Measurements from ENCODE around the gene GNPDA2. TPM values are rescaled to one million over a fixed set of nuclear protein-coding genes. Genes with fewer than 3 reads are reported as not detected.
"Not testable (repeated sequence)": the region's sequence is repeated elsewhere in the genome, so short reads cannot be mapped to it uniquely, and the experiment has no call there.

The GNPDA2 gene
- total and polyA plus RNA-seq, 4 donors, result 13.5 to 28.1 (median 18.9) TPM

DNA sequence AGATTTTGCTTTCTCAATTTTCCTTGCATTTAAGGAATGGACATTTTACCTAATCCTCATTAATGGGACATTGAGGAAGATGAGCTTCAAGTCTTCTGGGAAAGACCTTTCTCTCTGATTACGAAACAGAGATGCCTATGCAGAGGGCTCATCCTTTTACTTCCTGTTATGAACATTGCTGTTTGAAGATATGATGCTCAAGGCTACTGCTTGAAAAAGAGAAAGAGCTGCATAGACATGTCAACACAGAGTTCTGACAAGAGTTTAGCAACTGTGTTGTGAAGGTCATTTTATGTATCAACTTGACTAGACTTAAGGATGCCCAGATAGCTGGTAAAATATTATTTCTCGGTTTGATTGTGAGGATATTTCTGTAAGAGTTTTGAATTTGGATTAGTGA lies 13.8 kb upstream of the GNPDA2 start:
- Histone ChIP-seq H3K27ac (ENCODE audit: low read depth in 1 of 2, low read length in 2 of 2) (no peak overlapping the region), H3K36me3 (ENCODE audit: control insufficient read depth in 1 of 2, insufficient read depth in 2 of 2, low read length in 1 of 2) (no peaks in the 10 kb centered on the region), H3K27me3 (ENCODE audit: control insufficient read depth in 1 of 2, insufficient read depth in 2 of 2, low read length in 1 of 2) (no peaks in the 10 kb centered on the region), H3K4me3 (ENCODE audit: low read length in 2 of 2) (no peak overlapping the region), H3K9me3 (ENCODE audit: control insufficient read depth, low read length) (no peaks in the 10 kb centered on the region), H3K4me1 (ENCODE audit: control insufficient read depth in 1 of 2, insufficient read depth in 2 of 2, low read length in 2 of 2) (no peaks in the 10 kb centered on the region)
- WGBS, 2 donors, result 81 to 89% methylated on average over 2 of the region's 2 CpGs
- intact Hi-C loops (cut with DNase I), result no loop called here
- DNase-seq, result no peak
- no peak for ATAC-seq (ENCODE audit: low FRiP score)

DNA sequence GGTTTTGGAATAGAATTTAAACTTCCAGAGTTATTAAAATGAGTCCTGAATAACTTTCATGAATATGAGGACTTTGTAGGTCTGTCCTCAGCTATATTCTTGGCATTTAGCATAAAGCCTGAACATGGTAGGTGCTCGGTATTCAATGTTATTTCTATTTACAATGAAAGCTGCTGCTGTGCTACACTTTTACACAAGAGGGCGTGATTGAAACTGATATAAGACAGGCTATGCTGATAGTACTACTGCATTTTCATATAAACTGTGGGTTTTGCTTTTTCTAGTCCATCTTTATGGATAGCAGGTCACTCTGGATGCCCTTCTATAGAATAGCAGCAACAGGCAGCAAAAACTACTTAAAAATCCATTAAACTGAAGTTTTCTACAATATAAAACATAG lies 12.3 kb upstream of the GNPDA2 start:
- no peak overlapping the region for H3K27ac ChIP-seq (ENCODE audit: low read depth in 1 of 2, low read length in 2 of 2)
- no peak overlapping the region for H3K4me3 ChIP-seq (ENCODE audit: low read length in 2 of 2)
- DNase-seq, result no peak
- no peaks in the 10 kb centered on the region for H3K27me3 ChIP-seq (ENCODE audit: control insufficient read depth in 1 of 2, insufficient read depth in 2 of 2, low read length in 1 of 2)
- WGBS, 2 donors, result 54 to 64% methylated on average over 2 of the region's 2 CpGs
- no peaks in the 10 kb centered on the region for H3K4me1 ChIP-seq (ENCODE audit: control insufficient read depth in 1 of 2, insufficient read depth in 2 of 2, low read length in 2 of 2)
- ATAC-seq (ENCODE audit: low FRiP score), result no peak
- H3K9me3 ChIP-seq (ENCODE audit: control insufficient read depth, low read length), result no peaks in the 10 kb centered on the region
- intact Hi-C loops (cut with DNase I), result no loop called here
- no peaks in the 10 kb centered on the region for H3K36me3 ChIP-seq (ENCODE audit: control insufficient read depth in 1 of 2, insufficient read depth in 2 of 2, low read length in 1 of 2)

DNA sequence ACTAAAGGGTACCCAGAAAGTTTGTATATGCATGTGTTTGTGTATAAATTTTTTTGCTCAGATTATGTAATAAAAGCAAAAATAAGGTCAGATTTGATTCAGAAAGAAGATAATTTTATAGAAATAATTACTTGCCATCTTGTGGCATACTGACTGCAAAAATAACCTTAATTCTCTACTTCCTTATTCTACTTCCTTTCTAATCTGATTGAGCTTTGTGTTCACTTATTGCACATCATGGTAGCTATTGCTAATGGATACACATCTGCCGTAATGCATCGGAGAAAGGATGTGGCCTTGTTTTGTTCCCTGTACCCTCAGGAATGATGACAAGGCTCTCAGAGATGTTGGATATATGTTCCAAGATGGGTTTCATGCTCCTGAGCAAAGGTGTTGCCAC lies 10.5 kb upstream of the GNPDA2 start:
- no peak overlapping the region for H3K4me3 ChIP-seq (ENCODE audit: low read length in 2 of 2)
- H3K27me3 ChIP-seq (ENCODE audit: control insufficient read depth in 1 of 2, insufficient read depth in 2 of 2, low read length in 1 of 2), result no peaks in the 10 kb centered on the region
- DNase-seq, result no peak
- H3K36me3 ChIP-seq (ENCODE audit: control insufficient read depth in 1 of 2, insufficient read depth in 2 of 2, low read length in 1 of 2), result no peaks in the 10 kb centered on the region
- H3K9me3 ChIP-seq (ENCODE audit: control insufficient read depth, low read length), result no peaks in the 10 kb centered on the region
- intact Hi-C loops (cut with DNase I), result no loop called here
- ATAC-seq (ENCODE audit: low FRiP score), result no peak
- H3K27ac ChIP-seq (ENCODE audit: low read depth in 1 of 2, low read length in 2 of 2), result no peak overlapping the region
- H3K4me1 ChIP-seq (ENCODE audit: control insufficient read depth in 1 of 2, insufficient read depth in 2 of 2, low read length in 2 of 2), result no peaks in the 10 kb centered on the region
- WGBS, 2 donors, result 95 to 97% methylated on average over 2 of the region's 2 CpGs

DNA sequence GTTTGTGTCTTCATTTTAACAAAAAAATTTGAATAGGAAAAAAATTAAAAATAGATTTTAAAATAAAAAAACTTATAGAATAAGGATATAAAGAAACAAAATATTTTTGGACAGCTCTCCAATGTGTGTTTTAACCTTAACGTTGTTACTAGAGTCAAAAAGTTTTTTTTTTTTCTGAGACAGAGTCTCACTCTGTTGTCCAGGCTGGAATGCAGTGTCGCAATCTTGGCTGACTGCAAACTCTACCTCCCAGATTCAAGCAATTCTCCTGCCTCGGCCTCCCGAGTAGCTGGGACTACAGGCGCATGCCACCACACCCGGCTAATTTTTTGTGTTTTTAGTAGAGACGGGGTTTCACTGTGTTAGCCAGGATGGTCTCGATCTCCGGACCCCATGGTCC lies 2.3 kb upstream of the GNPDA2 start:
- DNase-seq; H3K4me1 ChIP-seq (ENCODE audit: control insufficient read depth in 1 of 2, insufficient read depth in 2 of 2, low read length in 2 of 2); ATAC-seq (ENCODE audit: low FRiP score); H3K27me3 ChIP-seq (ENCODE audit: control insufficient read depth in 1 of 2, insufficient read depth in 2 of 2, low read length in 1 of 2); H3K9me3 ChIP-seq (ENCODE audit: control insufficient read depth, low read length); H3K36me3 ChIP-seq (ENCODE audit: control insufficient read depth in 1 of 2, insufficient read depth in 2 of 2, low read length in 1 of 2); H3K27ac ChIP-seq (ENCODE audit: low read depth in 1 of 2, low read length in 2 of 2); H3K4me3 ChIP-seq (ENCODE audit: low read length in 2 of 2): not testable (repeated sequence)
- WGBS, 2 donors, result 91 to 97% methylated on average over 9 of the region's 9 CpGs
- intact Hi-C loops (cut with DNase I), result loop anchor here in 1 of 2 donors (5.0 kb wide), 1 partner anchor 51 kb away; the partner anchor contains the start of gene GUF1

- intact Hi-C loops (cut with DNase I), result loop anchor here in 1 of 2 donors (5.0 kb wide), 1 partner anchor 50 kb away; the partner anchor contains the start of gene GUF1
- no peaks in the 10 kb centered on the region for H3K4me1 ChIP-seq (ENCODE audit: control insufficient read depth in 1 of 2, insufficient read depth in 2 of 2, low read length in 2 of 2)
- no peaks in the 10 kb centered on the region for H3K36me3 ChIP-seq (ENCODE audit: control insufficient read depth in 1 of 2, insufficient read depth in 2 of 2, low read length in 1 of 2)
- ATAC-seq (ENCODE audit: low FRiP score) (no peak), DNase-seq (no peak)
- no peaks in the 10 kb centered on the region for H3K27me3 ChIP-seq (ENCODE audit: control insufficient read depth in 1 of 2, insufficient read depth in 2 of 2, low read length in 1 of 2)
- H3K4me3 ChIP-seq (ENCODE audit: low read length in 2 of 2), result peak overlapping the region in 1 of 2 donors; percentile 69
- no peak overlapping the region for H3K27ac ChIP-seq (ENCODE audit: low read depth in 1 of 2, low read length in 2 of 2)
- no peaks in the 10 kb centered on the region for H3K9me3 ChIP-seq (ENCODE audit: control insufficient read depth, low read length)
- 76 to 77% methylated on average over 6 of the region's 6 CpGs for WGBS, 2 donors
Observed at GRCh38 chr4:44727471-44727870, 1.1 kb upstream of the GNPDA2 start.

GRCh38 chr4:44725726-44726037 lies 674 bp downstream of the GNPDA2 start:
- H3K4me3 ChIP-seq (ENCODE audit: low read length in 2 of 2), result peak overlapping the region; percentile 19 to 69
- no peaks in the 10 kb centered on the region for H3K27me3 ChIP-seq (ENCODE audit: control insufficient read depth in 1 of 2, insufficient read depth in 2 of 2, low read length in 1 of 2)
- peak overlapping the region in 1 of 2 donors; percentile 8 for H3K27ac ChIP-seq (ENCODE audit: low read depth in 1 of 2, low read length in 2 of 2)
- ATAC-seq (ENCODE audit: low FRiP score) (peak; percentile 65), DNase-seq (no peak)
- intact Hi-C loops (cut with DNase I), result loop anchor here in 1 of 2 donors (5.0 kb wide), 1 partner anchor 48 kb away; the partner anchor contains the start of gene GUF1
- WGBS, 2 donors, result 0 to 1% methylated on average over 9 of the region's 9 CpGs
- H3K9me3 ChIP-seq (ENCODE audit: control insufficient read depth, low read length), result no peaks in the 10 kb centered on the region
- H3K4me1 ChIP-seq (ENCODE audit: control insufficient read depth in 1 of 2, insufficient read depth in 2 of 2, low read length in 2 of 2), result no peaks in the 10 kb centered on the region
- H3K36me3 ChIP-seq (ENCODE audit: control insufficient read depth in 1 of 2, insufficient read depth in 2 of 2, low read length in 1 of 2), result no peaks in the 10 kb centered on the region

DNA sequence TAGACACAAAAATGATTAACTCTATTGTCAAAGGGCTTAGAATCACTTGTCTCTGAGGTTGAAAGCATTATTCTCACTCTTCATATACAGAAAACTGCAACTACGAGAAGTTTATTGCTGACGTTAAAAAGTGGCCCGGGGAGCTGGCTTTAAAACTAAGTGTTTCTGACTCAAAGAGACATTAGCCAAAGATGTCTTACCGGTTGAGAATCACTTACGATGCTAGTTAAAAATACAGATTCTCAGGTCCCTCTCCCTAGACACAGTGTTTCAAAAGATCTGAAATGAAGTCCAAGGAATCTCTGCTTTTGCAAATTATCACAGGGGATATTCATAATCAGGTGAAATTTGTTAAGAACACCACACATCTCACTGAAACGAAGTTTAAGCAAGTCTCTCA lies 1.2 kb downstream of the GNPDA2 start:
- no peaks in the 10 kb centered on the region for H3K9me3 ChIP-seq (ENCODE audit: control insufficient read depth, low read length)
- H3K27me3 ChIP-seq (ENCODE audit: control insufficient read depth in 1 of 2, insufficient read depth in 2 of 2, low read length in 1 of 2), result no peaks in the 10 kb centered on the region
- H3K4me1 ChIP-seq (ENCODE audit: control insufficient read depth in 1 of 2, insufficient read depth in 2 of 2, low read length in 2 of 2), result no peaks in the 10 kb centered on the region
- intact Hi-C loops (cut with DNase I), result loop anchor here in 1 of 2 donors (5.0 kb wide), 1 partner anchor 48 kb away; the partner anchor contains the start of gene GUF1
- H3K4me3 ChIP-seq (ENCODE audit: low read length in 2 of 2), result peak overlapping the region; percentile 19 to 69
- no peaks in the 10 kb centered on the region for H3K36me3 ChIP-seq (ENCODE audit: control insufficient read depth in 1 of 2, insufficient read depth in 2 of 2, low read length in 1 of 2)
- WGBS, 2 donors, result 6 to 9% methylated on average over 6 of the region's 6 CpGs
- no peak for DNase-seq
- H3K27ac ChIP-seq (ENCODE audit: low read depth in 1 of 2, low read length in 2 of 2), result no peak overlapping the region
- no peak for ATAC-seq (ENCODE audit: low FRiP score)

- Histone ChIP-seq H3K9me3 (ENCODE audit: control insufficient read depth, low read length) (no peaks in the 10 kb centered on the region), H3K27ac (ENCODE audit: low read depth in 1 of 2, low read length in 2 of 2) (no peak overlapping the region), H3K4me1 (ENCODE audit: control insufficient read depth in 1 of 2, insufficient read depth in 2 of 2, low read length in 2 of 2) (no peaks in the 10 kb centered on the region), H3K27me3 (ENCODE audit: control insufficient read depth in 1 of 2, insufficient read depth in 2 of 2, low read length in 1 of 2) (no peaks in the 10 kb centered on the region), H3K36me3 (ENCODE audit: control insufficient read depth in 1 of 2, insufficient read depth in 2 of 2, low read length in 1 of 2) (no peaks in the 10 kb centered on the region), H3K4me3 (ENCODE audit: low read length in 2 of 2) (no peak overlapping the region)
- DNase-seq (no peak), ATAC-seq (ENCODE audit: low FRiP score) (no peak)
- 91 to 96% methylated on average over 3 of the region's 3 CpGs for WGBS, 2 donors
- intact Hi-C loops (cut with DNase I), result no loop called here
Observed at GRCh38 chr4:44722001-44722400, 4.4 kb downstream of the GNPDA2 start.

DNA sequence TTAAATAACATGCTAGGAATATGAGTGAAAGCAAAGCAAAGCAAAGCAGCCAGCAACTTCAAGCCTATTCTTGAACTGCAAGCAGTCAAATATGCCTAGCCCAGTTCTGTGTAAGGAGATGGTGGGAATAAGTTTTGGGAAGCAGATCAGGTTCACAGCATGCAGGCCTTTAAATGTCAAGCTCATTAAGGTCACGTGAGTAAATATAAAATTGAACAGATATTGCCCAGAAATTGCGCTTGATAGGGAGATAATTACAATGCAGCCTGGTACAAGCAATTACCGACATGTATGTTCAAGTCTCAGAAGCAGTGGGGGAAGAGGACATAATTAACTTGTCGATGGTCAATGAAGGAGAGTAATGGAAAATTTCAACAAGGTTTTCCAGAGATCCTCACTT lies 6.0 kb downstream of the GNPDA2 start:
- DNase-seq (no peak), ATAC-seq (ENCODE audit: low FRiP score) (no peak)
- no peak overlapping the region for H3K27ac ChIP-seq (ENCODE audit: low read depth in 1 of 2, low read length in 2 of 2)
- H3K4me3 ChIP-seq (ENCODE audit: low read length in 2 of 2), result no peak overlapping the region
- intact Hi-C loops (cut with DNase I), result no loop called here
- H3K36me3 ChIP-seq (ENCODE audit: control insufficient read depth in 1 of 2, insufficient read depth in 2 of 2, low read length in 1 of 2), result no peaks in the 10 kb centered on the region
- H3K27me3 ChIP-seq (ENCODE audit: control insufficient read depth in 1 of 2, insufficient read depth in 2 of 2, low read length in 1 of 2), result no peaks in the 10 kb centered on the region
- 90 to 91% methylated on average over 4 of the region's 4 CpGs for WGBS, 2 donors
- no peaks in the 10 kb centered on the region for H3K4me1 ChIP-seq (ENCODE audit: control insufficient read depth in 1 of 2, insufficient read depth in 2 of 2, low read length in 2 of 2)
- H3K9me3 ChIP-seq (ENCODE audit: control insufficient read depth, low read length), result no peaks in the 10 kb centered on the region
